GM12878 (cell line): Measurements from ENCODE around the gene ALX4. TPM values are rescaled to one million over a fixed set of nuclear protein-coding genes. Genes with fewer than 3 reads are reported as not detected.

Experiments used
- ATAC-seq: fragments of 200-7000 bp; cut with Tn5 transposase; 3 replicates; pipeline ENCODE4 v1.9.1; 2020; ENCODE audit warnings: mild to moderate bottlenecking, moderate library complexity
- BruUV-seq: library from RNA; stranded (reverse); fragments of 400-500 nt; replicated peaks from 2 replicates; lab custom pipeline; 2021; lab: Mats Ljungman, UMichigan
- CTCF ChIA-PET: fragments of 300-600 bp; sonication (Branson Sonifier 250); formaldehyde crosslinking; extraction: SDS; loops from one replicate; lab custom pipeline; 2021; ENCODE audit warnings: inconsistent platforms; lab: Yijun Ruan, JAX
- POLR2A ChIA-PET: fragments of 350-600 bp; formaldehyde crosslinking; extraction: SDS; loops from one replicate; lab custom pipeline; 2021; ENCODE audit warnings: inconsistent platforms; lab: Charles Lee
- RAD21 ChIA-PET: fragments of 300-600 bp; sonication (Branson Sonifier 250); formaldehyde crosslinking; loops from one replicate; lab custom pipeline; 2023; ENCODE audit warnings: antibody characterized with exemption; ENCODE audit not compliant: unreplicated experiment; lab: Charles Lee
- SMC1A ChIA-PET: fragments of 300-600 bp; sonication (Branson Sonifier 250); formaldehyde crosslinking; loops from one replicate; lab custom pipeline; 2023; ENCODE audit not compliant: unreplicated experiment, uncharacterized antibody; lab: Charles Lee
- DNase-seq: peaks from one replicate; pipeline ENCODE4 v3.0.0-alpha.2; 2011; ENCODE audit warnings: low read depth, low spot score
- FAIRE-seq: peaks from 3 replicates; lab custom pipeline; 2011; peaks lifted over from hg19 to GRCh38; lab: Jason Lieb, UNC
- H2AFZ ChIP-seq: 2 replicates; pipeline ENCODE4 v1.6.0; 2011; ENCODE audit warnings: low read depth, low read length, control low read depth; ENCODE audit not compliant: control insufficient read depth
- H3K27ac ChIP-seq: 2 replicates; pipeline ENCODE4 v1.5.1; 2011; ENCODE audit warnings: control low read depth; ENCODE audit not compliant: control insufficient read depth, insufficient read depth
- H3K27me3 ChIP-seq, 2 experiments: replicated peaks in 1 of 2; 2 replicates each; pipeline versions ENCODE4 v1.6.0 to v1.6.1; 2011; ENCODE audit warnings: low read length in 1 of 2; ENCODE audit not compliant: control insufficient read depth in 2 of 2, insufficient read depth in 2 of 2
- H3K36me3 ChIP-seq, 2 experiments: 2 replicates each; pipeline ENCODE4 v1.5.1; 2011; ENCODE audit warnings: low read length in 1 of 2; ENCODE audit not compliant: control insufficient read depth in 2 of 2, insufficient read depth in 2 of 2
- H3K4me1 ChIP-seq: 2 replicates; pipeline ENCODE4 v1.6.1; 2011; ENCODE audit warnings: mild to moderate bottlenecking, low read length, moderate library complexity, mixed read lengths; ENCODE audit not compliant: control insufficient read depth, insufficient read depth
- H3K4me2 ChIP-seq: 2 replicates; pipeline ENCODE4 v1.6.0; 2011; ENCODE audit warnings: control low read depth; ENCODE audit not compliant: control insufficient read depth, insufficient read depth
- H3K4me3 ChIP-seq: fragments of 200-600 bp; sonication (generic); 2 replicates; pipeline ENCODE4 v1.5.1; 2016
- H3K79me2 ChIP-seq: 2 replicates; pipeline ENCODE4 v1.6.0; 2011; ENCODE audit warnings: low read length; ENCODE audit not compliant: control insufficient read depth, insufficient read depth
- H3K9ac ChIP-seq: 2 replicates; pipeline ENCODE4 v1.8.0; 2011; ENCODE audit warnings: low read length, control low read depth, mixed read lengths; ENCODE audit not compliant: control insufficient read depth, insufficient read depth
- H3K9me3 ChIP-seq: replicated peaks from 3 replicates; pipeline ENCODE4 v1.5.1; 2011; ENCODE audit warnings: mild to moderate bottlenecking, low read length; ENCODE audit not compliant: control insufficient read depth, insufficient read depth
- H4K20me1 ChIP-seq: 2 replicates; pipeline ENCODE4 v1.6.0; 2011; ENCODE audit not compliant: control insufficient read depth, insufficient read depth
- BCL11A ChIP-seq: IDR thresholded peaks from 2 replicates; pipeline ENCODE4 v1.6.1; 2011; ENCODE audit warnings: low read depth, low read length
- CBX3 ChIP-seq: fragments of 200-600 bp; sonication (generic); IDR thresholded peaks from 2 replicates; pipeline ENCODE4 v1.6.1; 2016; ENCODE audit warnings: low read depth, borderline replicate concordance
- CBX5 ChIP-seq: sonication (generic); IDR thresholded peaks from 2 replicates; pipeline ENCODE4 v1.6.1; 2016; ENCODE audit warnings: low read depth, moderate library complexity, mild to moderate bottlenecking, inconsistent platforms
- IKZF1 ChIP-seq: fragments of 450-650 bp; conservative IDR thresholded peaks from 2 replicates; pipeline ENCODE4 v1.6.1; 2017; ENCODE audit warnings: antibody characterized with exemption, mild to moderate bottlenecking
- JUNB ChIP-seq: IDR thresholded peaks from 2 replicates; pipeline ENCODE4 v1.6.1; 2016; ENCODE audit warnings: antibody characterized with exemption, mild to moderate bottlenecking
- JUND ChIP-seq: IDR thresholded peaks from 2 replicates; pipeline ENCODE4 v1.6.1; 2012; ENCODE audit warnings: low read depth, mild to moderate bottlenecking, low read length, improper control_type of control experiment, moderate library complexity
- MTA3 ChIP-seq: IDR thresholded peaks from 2 replicates; pipeline ENCODE4 v1.6.1; 2012; ENCODE audit warnings: low read length, inconsistent platforms, borderline replicate concordance
- MXI1 ChIP-seq: fragments of 150-350 bp; IDR thresholded peaks from 2 replicates; pipeline ENCODE4 v1.6.1; 2011; ENCODE audit warnings: low read depth, mild to moderate bottlenecking, inconsistent platforms, low read length, improper control_type of control experiment
- PAX5 ChIP-seq: IDR thresholded peaks from 2 replicates; pipeline ENCODE4 v1.6.1; 2011; ENCODE audit warnings: low read depth, low read length, borderline replicate concordance
- SPI1 ChIP-seq: IDR thresholded peaks from 2 replicates; pipeline ENCODE4 v1.6.1; 2011; ENCODE audit warnings: low read depth, mild to moderate bottlenecking, low read length, moderate library complexity, borderline replicate concordance; ENCODE audit not compliant: insufficient read depth
- STAT1 ChIP-seq: fragments of 450-650 bp; conservative IDR thresholded peaks from 2 replicates; pipeline ENCODE4 v1.6.1; 2014; ENCODE audit warnings: antibody characterized with exemption, mild to moderate bottlenecking
- TCF3 ChIP-seq: IDR thresholded peaks from 2 replicates; pipeline ENCODE4 v1.6.1; 2012; ENCODE audit warnings: low read depth, mild to moderate bottlenecking, low read length, borderline replicate concordance; ENCODE audit not compliant: insufficient read depth
- WGBS: methylation state at CpG from one replicate; pipeline ENCODE4 v1.1.6; 2016; ENCODE audit warnings: low lambda C conversion rate; ENCODE audit not compliant: insufficient replicate concordance, insufficient coverage; ENCODE audit errors: missing lambda C conversion rate; 5-methylcytosine and 5-hydroxymethylcytosine counted together
- in situ Hi-C: fragments of 300-500 bp; cut with MboI; formaldehyde crosslinking; loops from 9 replicates; pipeline ENCODE4 v1.14.3; 2018; ENCODE audit warnings: mixed read lengths
- intact Hi-C: fragments of 100-400 bp; cut with micrococcal nuclease; formaldehyde crosslinking; loops from one replicate; pipeline ENCODE4 v1.14.2; 2022; ENCODE audit not compliant: unreplicated experiment
- polyA plus RNA-seq, 11 experiments: library from polyadenylated mRNA; depleted of rRNA in 4 of 11; unstranded in 6 of 11; stranded (reverse) in 5 of 11; fragments of >200 nt; fragmentation: Nextera tagmentation in 4 of 11; fragmentation: Illumina TruSeq in 1 of 11; extraction: Ambion mirVana in 4 of 11; extraction: Trizol in 1 of 11; gene quantifications; 1 replicate in 1 of 11; 2 replicates in 10 of 11; pipeline versions ENCODE4 v1.2.1 to v1.2.3, GENCODE V29; 2011 to 2016; ENCODE audit warnings: inconsistent platforms in 2 of 11, missing spikeins in 2 of 11, low read depth in 1 of 11
- total RNA-seq, 4 experiments: library from RNA; depleted of rRNA in 3 of 4; stranded (reverse); fragments of >200 nt in 3 of 4; fragmentation: Illumina TruSeq in 1 of 4; extraction: Trizol in 1 of 4; gene quantifications; 2 replicates each; pipeline versions ENCODE4 v1.2.1 to v1.2.3, GENCODE V29; 2013 to 2021
- TF ChIP-seq, protein P1 (sequence below): IDR thresholded peaks from 2 replicates; pipeline ENCODE4 v1.6.1; 2011; ENCODE audit warnings: low read depth, low read length, improper control_type of control experiment, borderline replicate concordance
- TF ChIP-seq, protein P2 (sequence below): fragments of 450-650 bp; IDR thresholded peaks from 2 replicates; pipeline ENCODE4 v1.6.1; 2018; ENCODE audit warnings: mild to moderate bottlenecking, low read depth, moderate library complexity; ENCODE audit not compliant: partially characterized antibody

ALX4 gene
- total and polyA plus RNA-seq, 10 of the 15 experiments (the other 5 are each of a cell fraction or from before 2014, with no cell fraction given): not detected

DNA sequence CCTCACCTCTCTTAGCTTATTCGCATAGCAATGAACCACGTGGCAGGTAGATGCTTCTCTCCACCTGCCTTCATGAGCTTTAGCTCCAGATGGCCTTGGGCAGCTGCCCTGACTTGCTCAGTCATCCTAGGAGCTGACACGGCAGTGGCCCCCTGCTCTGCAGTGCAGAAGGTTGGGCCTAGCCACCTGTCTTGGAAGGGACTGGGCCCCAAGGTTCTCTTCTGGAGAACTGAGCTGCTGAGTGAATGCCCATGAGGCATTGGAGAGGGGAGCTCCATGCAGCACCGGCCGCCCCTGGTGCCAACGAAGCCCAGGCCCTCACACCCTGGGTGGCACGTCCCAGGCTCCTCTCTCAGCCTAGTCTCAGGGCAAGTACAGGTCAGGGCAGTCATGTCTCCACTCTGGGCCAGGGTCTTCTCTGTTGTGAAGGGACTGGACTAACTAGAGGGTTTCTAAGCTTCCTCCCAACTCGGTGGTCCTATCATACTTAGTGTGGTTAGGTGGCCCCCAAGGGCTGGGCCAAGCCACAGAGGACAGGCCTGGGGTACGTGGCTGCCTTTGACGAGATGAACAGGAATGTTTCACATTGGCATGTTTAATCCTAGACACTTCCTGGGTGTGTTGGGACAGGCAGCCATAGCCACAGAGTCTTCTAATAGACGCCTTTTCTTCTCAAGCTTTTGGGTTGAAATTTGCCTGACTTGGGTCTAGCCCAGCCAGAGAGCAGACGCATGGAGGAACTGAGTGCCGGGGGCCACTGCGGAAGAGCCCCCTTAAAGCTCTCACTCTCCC, 47.9 kb downstream of the ALX4 start:
- BruUV-seq: no TSS peak
- Histone ChIP-seq H2AFZ (no peak overlapping the region), H3K4me3 (no peak overlapping the region), H3K79me2 (no peaks in the 10 kb centered on the region), H3K27ac (no peak overlapping the region)
- CTCF ChIA-PET: interaction anchor here (1.7 kb wide), 1 partner anchor 23 kb away, joined by 4 read pairs; no protein-coding TSS in a partner anchor
- FAIRE-seq (no peak), ATAC-seq (no peak), DNase-seq (no peak)
- in situ Hi-C loops: no loop called here
- TF ChIP-seq BCL11A (no peak), CBX5 (no peak), PAX5 (no peak), JUND (no peak), TCF3 (no peak), MTA3 (no peak), CBX3 (no peak), JUNB (no peak), STAT1 (no peak), MXI1 (no peak), SPI1 (no peak), IKZF1 (no peak)
- TF ChIP-seq, protein P1, sequence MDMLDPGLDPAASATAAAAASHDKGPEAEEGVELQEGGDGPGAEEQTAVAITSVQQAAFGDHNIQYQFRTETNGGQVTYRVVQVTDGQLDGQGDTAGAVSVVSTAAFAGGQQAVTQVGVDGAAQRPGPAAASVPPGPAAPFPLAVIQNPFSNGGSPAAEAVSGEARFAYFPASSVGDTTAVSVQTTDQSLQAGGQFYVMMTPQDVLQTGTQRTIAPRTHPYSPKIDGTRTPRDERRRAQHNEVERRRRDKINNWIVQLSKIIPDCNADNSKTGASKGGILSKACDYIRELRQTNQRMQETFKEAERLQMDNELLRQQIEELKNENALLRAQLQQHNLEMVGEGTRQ: no peak
- TF ChIP-seq, protein P2, sequence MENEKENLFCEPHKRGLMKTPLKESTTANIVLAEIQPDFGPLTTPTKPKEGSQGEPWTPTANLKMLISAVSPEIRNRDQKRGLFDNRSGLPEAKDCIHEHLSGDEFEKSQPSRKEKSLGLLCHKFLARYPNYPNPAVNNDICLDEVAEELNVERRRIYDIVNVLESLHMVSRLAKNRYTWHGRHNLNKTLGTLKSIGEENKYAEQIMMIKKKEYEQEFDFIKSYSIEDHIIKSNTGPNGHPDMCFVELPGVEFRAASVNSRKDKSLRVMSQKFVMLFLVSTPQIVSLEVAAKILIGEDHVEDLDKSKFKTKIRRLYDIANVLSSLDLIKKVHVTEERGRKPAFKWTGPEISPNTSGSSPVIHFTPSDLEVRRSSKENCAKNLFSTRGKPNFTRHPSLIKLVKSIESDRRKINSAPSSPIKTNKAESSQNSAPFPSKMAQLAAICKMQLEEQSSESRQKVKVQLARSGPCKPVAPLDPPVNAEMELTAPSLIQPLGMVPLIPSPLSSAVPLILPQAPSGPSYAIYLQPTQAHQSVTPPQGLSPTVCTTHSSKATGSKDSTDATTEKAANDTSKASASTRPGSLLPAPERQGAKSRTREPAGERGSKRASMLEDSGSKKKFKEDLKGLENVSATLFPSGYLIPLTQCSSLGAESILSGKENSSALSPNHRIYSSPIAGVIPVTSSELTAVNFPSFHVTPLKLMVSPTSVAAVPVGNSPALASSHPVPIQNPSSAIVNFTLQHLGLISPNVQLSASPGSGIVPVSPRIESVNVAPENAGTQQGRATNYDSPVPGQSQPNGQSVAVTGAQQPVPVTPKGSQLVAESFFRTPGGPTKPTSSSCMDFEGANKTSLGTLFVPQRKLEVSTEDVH: no peak
- TF ChIP-seq, all 136 proteins: peak for 0
- 35% methylated on average over 14 of the region's 14 CpGs for WGBS
- Histone ChIP-seq H3K27me3 (no peaks in the 10 kb centered on the region; a peak in 1 of 4 replicates), H3K9ac (no peak overlapping the region), H3K4me2 (no peak overlapping the region), H3K9me3 (no peaks in the 10 kb centered on the region; the same call in 2 of the 3 replicates), H3K4me1 (peaks cover 2% of the 10 kb centered on the region), H3K36me3 (no peaks in the 10 kb centered on the region), H4K20me1 (no peaks in the 10 kb centered on the region)
- ChIA-PET SMC1A (interaction anchor here (0.5 kb wide), 1 partner anchor 331 kb away, joined by 3 read pairs; no protein-coding TSS in a partner anchor), RAD21 (no interaction called here), POLR2A (no interaction called here)
- intact Hi-C loops: no loop called here
